Measurements from ENCODE around the gene SAP30BP. TPM values are rescaled to one million over a fixed set of nuclear protein-coding genes. Genes with fewer than 3 reads are reported as not detected.

Gene SAP30BP
- total and polyA plus RNA-seq, 10 of the 15 experiments (the other 5 are each of a cell fraction or from before 2014, with no cell fraction given): 57.9 to 166 (median 94.5) TPM

DNA sequence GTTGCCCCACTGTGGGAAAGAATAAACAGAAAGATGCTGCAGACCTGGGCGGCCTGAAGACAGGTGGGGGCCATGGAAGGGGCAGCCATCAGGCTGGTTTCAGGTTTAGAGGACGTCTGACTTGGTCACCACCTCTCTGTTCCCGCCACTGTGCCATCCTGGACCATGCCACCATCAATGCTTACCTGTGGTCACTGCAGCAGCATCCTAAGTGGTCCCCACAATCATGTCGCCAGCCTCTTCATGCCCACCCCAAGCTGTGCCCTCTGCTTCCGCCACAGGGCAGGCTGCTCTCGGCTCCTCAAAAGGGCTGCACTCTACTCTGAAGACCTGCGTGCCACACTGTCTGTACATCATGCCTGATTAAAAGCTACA, 23.5 kb upstream of the SAP30BP start:
- 86% methylated on average over 7 of the region's 7 CpGs for WGBS (ENCODE audit: insufficient coverage, insufficient replicate concordance, low lambda C conversion rate, missing lambda C conversion rate)
- RAD21 ChIA-PET (ENCODE audit: unreplicated experiment): interaction anchor here (0.5 to 4.3 kb wide), 2 partner anchors 10 to 33 kb away, joined by 4 to 33 read pairs; partner anchors contain the start of gene SMIM5
- TF ChIP-seq, protein P1, sequence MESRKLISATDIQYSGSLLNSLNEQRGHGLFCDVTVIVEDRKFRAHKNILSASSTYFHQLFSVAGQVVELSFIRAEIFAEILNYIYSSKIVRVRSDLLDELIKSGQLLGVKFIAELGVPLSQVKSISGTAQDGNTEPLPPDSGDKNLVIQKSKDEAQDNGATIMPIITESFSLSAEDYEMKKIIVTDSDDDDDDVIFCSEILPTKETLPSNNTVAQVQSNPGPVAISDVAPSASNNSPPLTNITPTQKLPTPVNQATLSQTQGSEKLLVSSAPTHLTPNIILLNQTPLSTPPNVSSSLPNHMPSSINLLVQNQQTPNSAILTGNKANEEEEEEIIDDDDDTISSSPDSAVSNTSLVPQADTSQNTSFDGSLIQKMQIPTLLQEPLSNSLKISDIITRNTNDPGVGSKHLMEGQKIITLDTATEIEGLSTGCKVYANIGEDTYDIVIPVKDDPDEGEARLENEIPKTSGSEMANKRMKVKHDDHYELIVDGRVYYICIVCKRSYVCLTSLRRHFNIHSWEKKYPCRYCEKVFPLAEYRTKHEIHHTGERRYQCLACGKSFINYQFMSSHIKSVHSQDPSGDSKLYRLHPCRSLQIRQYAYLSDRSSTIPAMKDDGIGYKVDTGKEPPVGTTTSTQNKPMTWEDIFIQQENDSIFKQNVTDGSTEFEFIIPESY (IDR thresholded peaks at IDR 0.05): no peak
- TF ChIP-seq TAF1 (IDR thresholded peaks at IDR 0.05; ENCODE audit: borderline replicate concordance, low read depth, low read length) (no peak), SIX5 (IDR thresholded peaks at IDR 0.05; ENCODE audit: low read depth, low read length, severe bottlenecking) (no peak), KLF5 (IDR thresholded peaks at IDR 0.05; ENCODE audit: partially characterized antibody) (no peak), SREBF2 (IDR thresholded peaks at IDR 0.05; ENCODE audit: low read length) (no peak), PML (IDR thresholded peaks at IDR 0.05; ENCODE audit: low read length) (no peak), NFYA (IDR thresholded peaks at IDR 0.05; ENCODE audit: borderline replicate concordance, low read depth, low read length) (no peak), GABPA (IDR thresholded peaks at IDR 0.05; ENCODE audit: low read depth) (no peak), ATF7 (IDR thresholded peaks at IDR 0.05; ENCODE audit: low read depth) (no peak), RUNX3 (IDR thresholded peaks at IDR 0.05; ENCODE audit: low read length) (no peak), HDAC2 (IDR thresholded peaks at IDR 0.05) (no peak)
- TF ChIP-seq, protein P2, sequence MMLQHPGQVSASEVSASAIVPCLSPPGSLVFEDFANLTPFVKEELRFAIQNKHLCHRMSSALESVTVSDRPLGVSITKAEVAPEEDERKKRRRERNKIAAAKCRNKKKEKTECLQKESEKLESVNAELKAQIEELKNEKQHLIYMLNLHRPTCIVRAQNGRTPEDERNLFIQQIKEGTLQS (IDR thresholded peaks at IDR 0.05; ENCODE audit: borderline replicate concordance, extremely low read depth, low read depth, low read length): no peak
- TF ChIP-seq, protein P3, sequence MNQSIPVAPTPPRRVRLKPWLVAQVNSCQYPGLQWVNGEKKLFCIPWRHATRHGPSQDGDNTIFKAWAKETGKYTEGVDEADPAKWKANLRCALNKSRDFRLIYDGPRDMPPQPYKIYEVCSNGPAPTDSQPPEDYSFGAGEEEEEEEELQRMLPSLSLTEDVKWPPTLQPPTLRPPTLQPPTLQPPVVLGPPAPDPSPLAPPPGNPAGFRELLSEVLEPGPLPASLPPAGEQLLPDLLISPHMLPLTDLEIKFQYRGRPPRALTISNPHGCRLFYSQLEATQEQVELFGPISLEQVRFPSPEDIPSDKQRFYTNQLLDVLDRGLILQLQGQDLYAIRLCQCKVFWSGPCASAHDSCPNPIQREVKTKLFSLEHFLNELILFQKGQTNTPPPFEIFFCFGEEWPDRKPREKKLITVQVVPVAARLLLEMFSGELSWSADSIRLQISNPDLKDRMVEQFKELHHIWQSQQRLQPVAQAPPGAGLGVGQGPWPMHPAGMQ (IDR thresholded peaks at IDR 0.05; ENCODE audit: borderline replicate concordance): no peak
- BruUV-seq (replicated peaks): no TSS peak
- Histone ChIP-seq H3K9me3 (replicated peaks; ENCODE audit: control insufficient read depth, insufficient read depth, low read length) (no peaks in the 10 kb centered on the region), H3K4me1 (ENCODE audit: control insufficient read depth, insufficient read depth, low read length) (peaks cover 14% of the 10 kb centered on the region), H3K27ac (ENCODE audit: control insufficient read depth, insufficient read depth) (no peak overlapping the region), H2AFZ (ENCODE audit: control insufficient read depth, low read depth, low read length) (no peak overlapping the region), H3K79me2 (ENCODE audit: control insufficient read depth, insufficient read depth, low read length) (no peaks in the 10 kb centered on the region), H4K20me1 (ENCODE audit: control insufficient read depth, insufficient read depth) (no peaks in the 10 kb centered on the region), H3K27me3 (replicated peaks in 1 of 2; ENCODE audit: control insufficient read depth in 2 of 2, insufficient read depth in 2 of 2, low read length in 1 of 2) (no peaks in the 10 kb centered on the region), H3K4me2 (ENCODE audit: control insufficient read depth, insufficient read depth) (no peak overlapping the region), H3K4me3 (no peak overlapping the region), H3K9ac (ENCODE audit: control insufficient read depth, insufficient read depth, low read length) (no peak overlapping the region), H3K36me3 (ENCODE audit: control insufficient read depth in 2 of 2, insufficient read depth in 2 of 2, low read length in 1 of 2) (peaks cover 3 to 8% of the 10 kb centered on the region in 2 experiments; a peak in 3 of 4 replicates)
- ATAC-seq (no peak), FAIRE-seq (no peak), DNase-seq (ENCODE audit: low read depth, low spot score) (no peak)
- POLR2A ChIA-PET: no interaction called here
- in situ Hi-C loops (cut with MboI): no loop called here
- intact Hi-C loops (cut with micrococcal nuclease; ENCODE audit: unreplicated experiment): no loop called here
- CTCF ChIA-PET: interaction anchor here (0.9 to 19.5 kb wide), 5 partner anchors 10 to 104 kb away, joined by 3 to 349 read pairs (median 5); partner anchors contain the start of gene SMIM5
- SMC1A ChIA-PET (ENCODE audit: uncharacterized antibody, unreplicated experiment): interaction anchor here (3.5 to 4.5 kb wide), 2 partner anchors 10 to 11 kb away, joined by 20 to 28 read pairs; partner anchors contain the start of gene SMIM5
